ENCODE results near the gene CBARP. TPM values are rescaled to one million over a fixed set of nuclear protein-coding genes. Genes with fewer than 3 reads are reported as not detected.
A peak's percentile ranks its signal among the peaks of the same experiment; 100 is the strongest.

Gene CBARP
- total and polyA plus RNA-seq, 2 of the 13 experiments (the other 11 are each of a cell fraction or from before 2014, with no cell fraction given) = 1.2 to 1.4 TPM

DNA sequence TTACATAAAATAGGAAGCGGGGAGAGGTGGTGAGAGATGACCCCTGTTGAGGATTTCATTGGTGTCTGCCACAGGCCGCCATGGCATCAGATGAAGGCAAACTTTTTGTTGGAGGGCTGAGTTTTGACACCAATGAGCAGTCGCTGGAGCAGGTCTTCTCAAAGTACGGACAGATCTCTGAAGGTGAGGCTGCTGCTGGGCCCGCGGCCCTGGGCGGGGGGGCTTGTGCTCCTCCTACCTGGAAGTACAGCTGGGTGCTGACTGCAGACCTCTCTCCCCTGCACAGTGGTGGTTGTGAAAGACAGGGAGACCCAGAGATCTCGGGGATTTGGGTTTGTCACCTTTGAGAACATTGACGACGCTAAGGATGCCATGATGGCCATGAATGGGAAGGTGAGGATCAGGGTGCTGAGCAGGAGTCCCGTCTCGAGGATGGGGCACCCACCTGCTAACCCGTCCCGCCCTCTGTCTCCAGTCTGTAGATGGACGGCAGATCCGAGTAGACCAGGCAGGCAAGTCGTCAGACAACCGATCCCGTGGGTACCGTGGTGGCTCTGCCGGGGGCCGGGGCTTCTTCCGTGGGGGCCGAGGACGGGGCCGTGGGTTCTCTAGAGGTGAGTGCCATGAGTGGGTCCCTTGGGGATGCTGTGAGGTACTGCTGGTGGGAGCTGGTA is 33.2 kb upstream of the CBARP start (continued):
- TF ChIP-seq, protein P1, sequence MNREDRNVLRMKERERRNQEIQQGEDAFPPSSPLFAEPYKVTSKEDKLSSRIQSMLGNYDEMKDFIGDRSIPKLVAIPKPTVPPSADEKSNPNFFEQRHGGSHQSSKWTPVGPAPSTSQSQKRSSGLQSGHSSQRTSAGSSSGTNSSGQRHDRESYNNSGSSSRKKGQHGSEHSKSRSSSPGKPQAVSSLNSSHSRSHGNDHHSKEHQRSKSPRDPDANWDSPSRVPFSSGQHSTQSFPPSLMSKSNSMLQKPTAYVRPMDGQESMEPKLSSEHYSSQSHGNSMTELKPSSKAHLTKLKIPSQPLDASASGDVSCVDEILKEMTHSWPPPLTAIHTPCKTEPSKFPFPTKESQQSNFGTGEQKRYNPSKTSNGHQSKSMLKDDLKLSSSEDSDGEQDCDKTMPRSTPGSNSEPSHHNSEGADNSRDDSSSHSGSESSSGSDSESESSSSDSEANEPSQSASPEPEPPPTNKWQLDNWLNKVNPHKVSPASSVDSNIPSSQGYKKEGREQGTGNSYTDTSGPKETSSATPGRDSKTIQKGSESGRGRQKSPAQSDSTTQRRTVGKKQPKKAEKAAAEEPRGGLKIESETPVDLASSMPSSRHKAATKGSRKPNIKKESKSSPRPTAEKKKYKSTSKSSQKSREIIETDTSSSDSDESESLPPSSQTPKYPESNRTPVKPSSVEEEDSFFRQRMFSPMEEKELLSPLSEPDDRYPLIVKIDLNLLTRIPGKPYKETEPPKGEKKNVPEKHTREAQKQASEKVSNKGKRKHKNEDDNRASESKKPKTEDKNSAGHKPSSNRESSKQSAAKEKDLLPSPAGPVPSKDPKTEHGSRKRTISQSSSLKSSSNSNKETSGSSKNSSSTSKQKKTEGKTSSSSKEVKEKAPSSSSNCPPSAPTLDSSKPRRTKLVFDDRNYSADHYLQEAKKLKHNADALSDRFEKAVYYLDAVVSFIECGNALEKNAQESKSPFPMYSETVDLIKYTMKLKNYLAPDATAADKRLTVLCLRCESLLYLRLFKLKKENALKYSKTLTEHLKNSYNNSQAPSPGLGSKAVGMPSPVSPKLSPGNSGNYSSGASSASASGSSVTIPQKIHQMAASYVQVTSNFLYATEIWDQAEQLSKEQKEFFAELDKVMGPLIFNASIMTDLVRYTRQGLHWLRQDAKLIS (CRISPR knock-in tag; IDR thresholded peaks at IDR 0.05) = no peak
- TF ChIP-seq, protein P2, sequence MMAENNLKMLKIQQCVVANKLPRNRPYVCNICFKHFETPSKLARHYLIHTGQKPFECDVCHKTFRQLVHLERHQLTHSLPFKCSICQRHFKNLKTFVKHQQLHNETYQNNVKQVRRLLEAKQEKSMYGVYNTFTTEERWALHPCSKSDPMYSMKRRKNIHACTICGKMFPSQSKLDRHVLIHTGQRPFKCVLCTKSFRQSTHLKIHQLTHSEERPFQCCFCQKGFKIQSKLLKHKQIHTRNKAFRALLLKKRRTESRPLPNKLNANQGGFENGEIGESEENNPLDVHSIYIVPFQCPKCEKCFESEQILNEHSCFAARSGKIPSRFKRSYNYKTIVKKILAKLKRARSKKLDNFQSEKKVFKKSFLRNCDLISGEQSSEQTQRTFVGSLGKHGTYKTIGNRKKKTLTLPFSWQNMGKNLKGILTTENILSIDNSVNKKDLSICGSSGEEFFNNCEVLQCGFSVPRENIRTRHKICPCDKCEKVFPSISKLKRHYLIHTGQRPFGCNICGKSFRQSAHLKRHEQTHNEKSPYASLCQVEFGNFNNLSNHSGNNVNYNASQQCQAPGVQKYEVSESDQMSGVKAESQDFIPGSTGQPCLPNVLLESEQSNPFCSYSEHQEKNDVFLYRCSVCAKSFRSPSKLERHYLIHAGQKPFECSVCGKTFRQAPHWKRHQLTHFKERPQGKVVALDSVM (CRISPR knock-in tag; IDR thresholded peaks at IDR 0.05) = no peak
- TF ChIP-seq, protein P3, sequence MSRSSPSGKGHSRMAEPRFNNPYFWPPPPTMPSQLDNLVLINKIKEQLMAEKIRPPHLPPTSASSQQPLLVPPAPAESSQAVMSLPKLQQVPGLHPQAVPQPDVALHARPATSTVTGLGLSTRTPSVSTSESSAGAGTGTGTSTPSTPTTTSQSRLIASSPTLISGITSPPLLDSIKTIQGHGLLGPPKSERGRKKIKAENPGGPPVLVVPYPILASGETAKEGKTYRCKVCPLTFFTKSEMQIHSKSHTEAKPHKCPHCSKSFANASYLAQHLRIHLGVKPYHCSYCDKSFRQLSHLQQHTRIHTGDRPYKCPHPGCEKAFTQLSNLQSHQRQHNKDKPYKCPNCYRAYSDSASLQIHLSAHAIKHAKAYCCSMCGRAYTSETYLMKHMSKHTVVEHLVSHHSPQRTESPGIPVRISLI (CRISPR knock-in tag; IDR thresholded peaks at IDR 0.05; ENCODE audit: borderline replicate concordance) = no peak
- TF ChIP-seq TBP (CRISPR knock-in tag; IDR thresholded peaks at IDR 0.05) (no peak), HOXA3 (CRISPR knock-in tag; IDR thresholded peaks at IDR 0.05) (no peak), SALL2 (CRISPR knock-in tag; IDR thresholded peaks at IDR 0.05) (no peak), MXD4 (CRISPR knock-in tag; IDR thresholded peaks at IDR 0.05) (no peak), MTA1 (CRISPR knock-in tag; IDR thresholded peaks at IDR 0.05; ENCODE audit: borderline replicate concordance) (no peak), PLRG1 (conservative IDR thresholded peaks at IDR 0.05) (no peak), ZC3H4 (CRISPR knock-in tag; IDR thresholded peaks at IDR 0.05; ENCODE audit: borderline replicate concordance) (peak; percentile 83; the same call in 1 of the 2 replicates), CCDC6 (CRISPR knock-in tag; IDR thresholded peaks at IDR 0.05) (no peak), ZNF296 (CRISPR knock-in tag; conservative IDR thresholded peaks at IDR 0.05) (no peak), ZNF607 (CRISPR knock-in tag; IDR thresholded peaks at IDR 0.05; ENCODE audit: borderline replicate concordance) (0 out of 2 replicates have a peak, but pooled peaks have one; percentile 26), POLR2G (IDR thresholded peaks at IDR 0.05; ENCODE audit: low read depth, low read length) (peak; percentile 17; the same call in 1 of the 2 replicates), ZNF468 (CRISPR knock-in tag; IDR thresholded peaks at IDR 0.05) (no peak), FOXA1 (IDR thresholded peaks at IDR 0.05) (no peak), FOXA1 (CRISPR knock-in tag; IDR thresholded peaks at IDR 0.05) (no peak), POLR2AphosphoS2 (IDR thresholded peaks at IDR 0.05; ENCODE audit: low read depth, low read length) (no peak), ZNF550 (CRISPR knock-in tag; IDR thresholded peaks at IDR 0.05; ENCODE audit: borderline replicate concordance) (no peak), RBFOX2 (IDR thresholded peaks at IDR 0.05; ENCODE audit: low read depth, low read length) (peak; percentile 33), EEA1 (CRISPR knock-in tag; IDR thresholded peaks at IDR 0.05; ENCODE audit: borderline replicate concordance) (no peak)
- TF ChIP-seq, protein P4, sequence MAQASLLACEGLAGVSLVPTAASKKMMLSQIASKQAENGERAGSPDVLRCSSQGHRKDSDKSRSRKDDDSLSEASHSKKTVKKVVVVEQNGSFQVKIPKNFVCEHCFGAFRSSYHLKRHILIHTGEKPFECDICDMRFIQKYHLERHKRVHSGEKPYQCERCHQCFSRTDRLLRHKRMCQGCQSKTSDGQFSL (CRISPR knock-in tag; IDR thresholded peaks at IDR 0.05) = peak; percentile 68; the same call in 1 of the 2 replicates
